SK-N-MC (cell line): ENCODE measurements around the gene NCAPG2.

Source experiments
- EZH2 ChIP-seq: fragments of 200-600 bp; sonication (generic); IDR thresholded peaks from one replicate; pipeline ENCODE4 v1.6.1; 2017; ENCODE audit warnings: antibody characterized with exemption
- POLR2AphosphoS5 ChIP-seq: IDR thresholded peaks from 2 replicates; pipeline ENCODE4 v1.6.1; 2012; ENCODE audit warnings: mild to moderate bottlenecking, low read depth, low read length, borderline replicate concordance

DNA sequence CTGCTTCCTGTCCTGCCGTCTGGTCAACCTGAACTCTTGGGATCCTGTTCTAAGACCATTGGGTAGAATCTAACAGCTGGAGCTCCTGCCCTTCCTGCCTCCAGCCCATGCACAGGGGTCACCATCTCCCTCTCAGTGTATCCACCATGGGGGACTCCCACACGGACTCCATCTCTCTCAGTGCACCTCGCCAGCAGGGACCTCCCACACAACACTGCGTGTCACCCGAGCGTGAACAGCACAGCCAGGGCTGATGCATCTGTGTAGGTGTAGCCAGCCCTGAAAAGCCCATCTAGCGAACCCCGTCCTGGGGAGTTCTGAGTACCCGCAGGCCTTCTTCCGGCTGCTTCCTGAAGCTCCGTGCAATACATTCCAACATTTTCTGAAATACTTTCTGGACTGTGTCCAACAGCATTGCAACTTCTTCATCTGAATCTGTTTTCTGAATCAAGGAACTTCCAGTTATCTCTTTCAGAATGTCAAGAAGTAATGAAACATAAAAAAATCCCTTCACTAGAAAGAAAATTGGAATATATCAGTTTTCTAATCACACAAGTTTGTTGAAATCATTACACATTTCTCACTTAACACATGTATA is 52.5 kb downstream of the NCAPG2 start:
- no peak for TF ChIP-seq EZH2
- TF ChIP-seq POLR2AphosphoS5 = no peak
